GM13977 (cell line): ENCODE data around the gene COMMD7.

Experiments used
- DNase-seq: peaks from one replicate; pipeline ENCODE4 v3.0.0; 2012; ENCODE audit warnings: low spot score
- CTCF ChIP-seq: IDR thresholded peaks from 2 replicates; pipeline ENCODE4 v1.5.1; 2012; ENCODE audit warnings: mild to moderate bottlenecking, control low read depth; ENCODE audit not compliant: insufficient read depth; ENCODE audit errors: extremely low read depth, missing control alignments
- in situ Hi-C: fragments of 300-500 bp; cut with MboI; formaldehyde crosslinking; loops from one replicate; pipeline ENCODE4 v1.12.0; 2022; ENCODE audit warnings: low sequenced_read_pairs, low pct_unique_long_range_greater_than_20kb, mixed read lengths, inconsistent platforms; ENCODE audit not compliant: unreplicated experiment

COMMD7 gene

GRCh38 chr20:32655903-32656512, 87.3 kb downstream of the COMMD7 start:
- TF ChIP-seq CTCF: no peak
- in situ Hi-C loops: no loop called here
- no peak for DNase-seq

GRCh38 chr20:32652739-32653526, 90.3 kb downstream of the COMMD7 start:
- peak; percentile 90 for DNase-seq
- TF ChIP-seq CTCF: peak; percentile 97
- in situ Hi-C loops: no loop called here
